ENCODE results near the gene PRKD2. TPM values are rescaled to one million over a fixed set of nuclear protein-coding genes. Genes with fewer than 3 reads are reported as not detected.

The PRKD2 gene
- total RNA-seq, 1 donor from 2014 or later: 69.3 TPM

GRCh38 chr19:46745521-46746280 lies 28.8 kb upstream of the PRKD2 start, which contains the start of gene FKRP:
Gene FKRP (plus strand): TSS chr19:46746057. CDS start chr19:46755451, 9,394 bp downstream.
- peaks cover 14% of the 10 kb centered on the region for H3K4me1 Mint-ChIP-seq (ENCODE audit: low read depth)
- DNase-seq (ENCODE audit: low spot score, unreplicated experiment): no peak
- H3K4me3 Mint-ChIP-seq (ENCODE audit: low read depth): peak within 1 kb of the TSS; percentile 97
- H3K27me3 Mint-ChIP-seq: no peaks in the 10 kb centered on the region
- H3K9me3 Mint-ChIP-seq (ENCODE audit: low read depth): no peaks in the 10 kb centered on the region
- H3K36me3 Mint-ChIP-seq (ENCODE audit: insufficient read depth): peaks cover 5% of the 10 kb centered on the region
- TF ChIP-seq CTCF (IDR thresholded peaks at IDR 0.05; ENCODE audit: unreplicated experiment): no peak
- peak within 1 kb of the TSS; percentile 96 for H3K27ac Mint-ChIP-seq

GRCh38 chr19:46745030-46745429 lies 28.1 kb upstream of the PRKD2 start:
- peak overlapping the region; percentile 97 for H3K4me3 Mint-ChIP-seq (ENCODE audit: low read depth)
- H3K4me1 Mint-ChIP-seq (ENCODE audit: low read depth): peaks cover 16% of the 10 kb centered on the region
- no peak for TF ChIP-seq CTCF (IDR thresholded peaks at IDR 0.05; ENCODE audit: unreplicated experiment)
- no peak for DNase-seq (ENCODE audit: low spot score, unreplicated experiment)
- no peaks in the 10 kb centered on the region for H3K9me3 Mint-ChIP-seq (ENCODE audit: low read depth)
- H3K36me3 Mint-ChIP-seq (ENCODE audit: insufficient read depth): peaks cover 4% of the 10 kb centered on the region
- H3K27me3 Mint-ChIP-seq: no peaks in the 10 kb centered on the region
- H3K27ac Mint-ChIP-seq: peak overlapping the region; percentile 96

DNA sequence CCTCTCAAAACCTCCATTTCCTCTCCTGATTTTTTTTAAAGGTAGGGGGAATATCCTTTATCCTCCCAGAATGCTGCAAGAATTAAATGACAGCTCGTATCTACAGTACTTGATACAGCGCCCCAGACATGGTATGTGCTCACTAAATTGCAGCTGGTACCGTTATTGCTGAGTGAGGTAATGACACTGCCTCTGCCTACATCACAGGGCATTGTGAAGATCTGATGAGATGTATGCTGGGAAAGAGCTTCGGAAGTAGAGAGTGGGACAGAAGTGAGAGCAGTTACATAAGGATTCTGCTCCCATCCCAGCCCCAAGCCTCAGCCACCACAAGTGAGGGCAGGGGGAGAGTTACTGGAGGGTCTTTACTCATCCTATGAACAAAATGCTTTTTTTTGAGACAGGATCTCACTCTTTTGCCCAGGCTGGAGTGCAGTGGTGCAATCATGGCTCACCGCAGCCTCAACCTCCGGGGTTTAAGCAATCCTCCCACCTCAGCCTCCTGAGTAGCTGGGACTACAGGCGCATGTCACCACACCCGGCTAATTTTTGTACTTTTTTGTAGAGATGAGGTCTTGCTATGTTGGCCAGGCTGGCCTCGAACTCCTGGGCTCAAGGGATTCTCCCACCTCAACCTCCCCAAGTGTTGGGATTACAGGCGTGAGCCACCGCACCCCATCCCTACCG lies 27.2 kb upstream of the PRKD2 start:
- no peaks in the 10 kb centered on the region for H3K9me3 Mint-ChIP-seq (ENCODE audit: low read depth)
- no peak for TF ChIP-seq CTCF (IDR thresholded peaks at IDR 0.05; ENCODE audit: unreplicated experiment)
- no peaks in the 10 kb centered on the region for H3K27me3 Mint-ChIP-seq
- peak overlapping the region; percentile 97 for H3K4me3 Mint-ChIP-seq (ENCODE audit: low read depth)
- no peak overlapping the region for H3K27ac Mint-ChIP-seq
- DNase-seq (ENCODE audit: low spot score, unreplicated experiment): no peak
- H3K36me3 Mint-ChIP-seq (ENCODE audit: insufficient read depth): peaks cover 3% of the 10 kb centered on the region
- peaks cover 16% of the 10 kb centered on the region for H3K4me1 Mint-ChIP-seq (ENCODE audit: low read depth)

GRCh38 chr19:46742926-46743480 lies 26.1 kb upstream of the PRKD2 start:
- Mint-ChIP-seq H3K4me1 (ENCODE audit: low read depth) (peaks cover 16% of the 10 kb centered on the region), H3K36me3 (ENCODE audit: insufficient read depth) (no peaks in the 10 kb centered on the region), H3K27ac (peak overlapping the region; percentile 47), H3K27me3 (no peaks in the 10 kb centered on the region), H3K9me3 (ENCODE audit: low read depth) (no peaks in the 10 kb centered on the region), H3K4me3 (ENCODE audit: low read depth) (no peak overlapping the region)
- DNase-seq (ENCODE audit: low spot score, unreplicated experiment): no peak
- no peak for TF ChIP-seq CTCF (IDR thresholded peaks at IDR 0.05; ENCODE audit: unreplicated experiment)

DNA sequence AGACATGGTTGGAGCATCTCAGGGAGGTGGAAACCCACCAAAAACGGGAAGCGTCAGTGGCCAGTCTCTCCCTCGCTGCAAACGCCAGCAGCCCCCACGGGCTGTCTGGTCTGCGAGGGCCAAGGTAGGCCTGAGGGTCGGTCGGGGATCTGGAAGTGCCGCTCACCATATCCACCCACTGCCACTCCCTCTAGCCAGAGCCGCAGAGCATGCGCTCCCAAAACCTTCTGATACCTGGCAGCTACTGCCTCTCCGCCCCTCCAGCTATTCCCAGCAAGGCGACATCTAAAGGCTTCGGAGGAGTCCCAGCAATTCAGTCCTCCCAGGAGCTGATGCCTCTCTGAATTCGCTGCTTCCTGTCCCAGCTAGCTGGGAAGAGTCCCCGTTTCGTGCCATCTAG lies 24.5 kb upstream of the PRKD2 start:
- no peak for TF ChIP-seq CTCF (IDR thresholded peaks at IDR 0.05; ENCODE audit: unreplicated experiment)
- Mint-ChIP-seq H3K9me3 (ENCODE audit: low read depth) (no peaks in the 10 kb centered on the region), H3K4me1 (ENCODE audit: low read depth) (peaks cover 24% of the 10 kb centered on the region), H3K36me3 (ENCODE audit: insufficient read depth) (peaks cover 4% of the 10 kb centered on the region), H3K27me3 (no peaks in the 10 kb centered on the region), H3K27ac (no peak overlapping the region), H3K4me3 (ENCODE audit: low read depth) (no peak overlapping the region)
- no peak for DNase-seq (ENCODE audit: low spot score, unreplicated experiment)
